ENCODE results near the gene CSRP1.

GRCh38 chr1:201530741-201531531 is 24.0 kb upstream of the CSRP1 start:
- TF ChIP-seq CTCF (conservative IDR thresholded peaks at IDR 0.05 in 1 of 2, IDR thresholded peaks at IDR 0.05 in 1 of 2; ENCODE audit: extremely low read depth in 1 of 2, insufficient read depth in 1 of 2, low read depth in 1 of 2, low read length in 2 of 2): peak; percentile 86 to 88
- no peak for TF ChIP-seq EZH2 (IDR thresholded peaks at IDR 0.05; ENCODE audit: borderline replicate concordance, low read length)
